Measurements from ENCODE around the gene AMBP. TPM values are rescaled to one million over a fixed set of nuclear protein-coding genes. Genes with fewer than 3 reads are reported as not detected.

Gene AMBP
- total RNA-seq, 6 experiments from 2014 or later, result not detected

- no peak overlapping the region for H3K27ac Mint-ChIP-seq
- no peaks in the 10 kb centered on the region; the same call in none of the 2 replicates for H3K27me3 Mint-ChIP-seq (ENCODE audit: insufficient read depth)
- no peaks in the 10 kb centered on the region for H3K9me3 Mint-ChIP-seq
- no peaks in the 10 kb centered on the region for H3K4me1 Mint-ChIP-seq (ENCODE audit: low read depth)
- peaks cover 7% of the 10 kb centered on the region for H3K36me3 Mint-ChIP-seq (ENCODE audit: low read depth)
- H3K4me3 Mint-ChIP-seq, result no peak overlapping the region
- TF ChIP-seq, protein P1, sequence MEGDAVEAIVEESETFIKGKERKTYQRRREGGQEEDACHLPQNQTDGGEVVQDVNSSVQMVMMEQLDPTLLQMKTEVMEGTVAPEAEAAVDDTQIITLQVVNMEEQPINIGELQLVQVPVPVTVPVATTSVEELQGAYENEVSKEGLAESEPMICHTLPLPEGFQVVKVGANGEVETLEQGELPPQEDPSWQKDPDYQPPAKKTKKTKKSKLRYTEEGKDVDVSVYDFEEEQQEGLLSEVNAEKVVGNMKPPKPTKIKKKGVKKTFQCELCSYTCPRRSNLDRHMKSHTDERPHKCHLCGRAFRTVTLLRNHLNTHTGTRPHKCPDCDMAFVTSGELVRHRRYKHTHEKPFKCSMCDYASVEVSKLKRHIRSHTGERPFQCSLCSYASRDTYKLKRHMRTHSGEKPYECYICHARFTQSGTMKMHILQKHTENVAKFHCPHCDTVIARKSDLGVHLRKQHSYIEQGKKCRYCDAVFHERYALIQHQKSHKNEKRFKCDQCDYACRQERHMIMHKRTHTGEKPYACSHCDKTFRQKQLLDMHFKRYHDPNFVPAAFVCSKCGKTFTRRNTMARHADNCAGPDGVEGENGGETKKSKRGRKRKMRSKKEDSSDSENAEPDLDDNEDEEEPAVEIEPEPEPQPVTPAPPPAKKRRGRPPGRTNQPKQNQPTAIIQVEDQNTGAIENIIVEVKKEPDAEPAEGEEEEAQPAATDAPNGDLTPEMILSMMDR (IDR thresholded peaks at IDR 0.05), result no peak
- no peak for DNase-seq
Measured at GRCh38 chr9:114031037-114031630, 47.0 kb downstream of the AMBP start.

DNA sequence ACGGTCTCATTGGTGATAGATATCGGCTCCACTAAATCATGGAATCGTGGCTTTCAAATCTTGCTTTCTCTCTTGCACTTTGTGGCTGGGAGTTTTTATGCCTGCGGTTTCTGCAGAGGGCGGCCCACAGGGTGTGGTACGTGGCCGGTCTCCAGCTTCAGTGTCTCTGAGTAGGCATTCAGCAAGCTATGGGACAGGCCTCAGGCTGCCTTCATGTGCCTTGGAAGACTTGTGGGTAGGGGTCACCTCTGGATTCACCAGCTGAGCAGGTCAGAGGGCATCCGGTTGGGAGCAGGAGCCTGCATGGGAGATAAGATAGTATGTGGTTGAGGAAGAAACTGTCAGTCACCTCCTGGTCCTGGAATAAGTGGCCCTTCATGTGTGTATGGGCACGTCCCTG, 47.7 kb downstream of the AMBP start:
- H3K4me1 Mint-ChIP-seq (ENCODE audit: low read depth), result peaks cover 1% of the 10 kb centered on the region
- no peak overlapping the region for H3K4me3 Mint-ChIP-seq
- TF ChIP-seq, protein P1 (IDR thresholded peaks at IDR 0.05), result no peak
- peaks cover under 1% of the 10 kb centered on the region; the same call in 1 of the 2 replicates for H3K9me3 Mint-ChIP-seq
- no peak overlapping the region for H3K27ac Mint-ChIP-seq
- peaks cover 15% of the 10 kb centered on the region for H3K36me3 Mint-ChIP-seq (ENCODE audit: low read depth)
- H3K27me3 Mint-ChIP-seq (ENCODE audit: insufficient read depth), result no peaks in the 10 kb centered on the region; the same call in none of the 2 replicates
- DNase-seq, result no peak

GRCh38 chr9:114029311-114030170, 48.6 kb downstream of the AMBP start:
- H3K36me3 Mint-ChIP-seq (ENCODE audit: low read depth), result peaks cover 22% of the 10 kb centered on the region
- H3K27ac Mint-ChIP-seq, result no peak overlapping the region
- TF ChIP-seq, protein P1 (IDR thresholded peaks at IDR 0.05), result no peak
- H3K27me3 Mint-ChIP-seq (ENCODE audit: insufficient read depth), result no peaks in the 10 kb centered on the region; the same call in none of the 2 replicates
- peaks cover 7% of the 10 kb centered on the region for H3K9me3 Mint-ChIP-seq
- DNase-seq, result no peak
- no peak overlapping the region for H3K4me3 Mint-ChIP-seq
- H3K4me1 Mint-ChIP-seq (ENCODE audit: low read depth), result peaks cover 7% of the 10 kb centered on the region

GRCh38 chr9:114028646-114029045, 49.5 kb downstream of the AMBP start:
- Mint-ChIP-seq H3K36me3 (ENCODE audit: low read depth) (peaks cover 30% of the 10 kb centered on the region), H3K27me3 (ENCODE audit: insufficient read depth) (no peaks in the 10 kb centered on the region; the same call in none of the 2 replicates), H3K4me3 (no peak overlapping the region), H3K27ac (no peak overlapping the region), H3K4me1 (ENCODE audit: low read depth) (peaks cover 7% of the 10 kb centered on the region), H3K9me3 (peaks cover 16% of the 10 kb centered on the region)
- DNase-seq, result no peak
- TF ChIP-seq, protein P1 (IDR thresholded peaks at IDR 0.05), result no peak

DNA sequence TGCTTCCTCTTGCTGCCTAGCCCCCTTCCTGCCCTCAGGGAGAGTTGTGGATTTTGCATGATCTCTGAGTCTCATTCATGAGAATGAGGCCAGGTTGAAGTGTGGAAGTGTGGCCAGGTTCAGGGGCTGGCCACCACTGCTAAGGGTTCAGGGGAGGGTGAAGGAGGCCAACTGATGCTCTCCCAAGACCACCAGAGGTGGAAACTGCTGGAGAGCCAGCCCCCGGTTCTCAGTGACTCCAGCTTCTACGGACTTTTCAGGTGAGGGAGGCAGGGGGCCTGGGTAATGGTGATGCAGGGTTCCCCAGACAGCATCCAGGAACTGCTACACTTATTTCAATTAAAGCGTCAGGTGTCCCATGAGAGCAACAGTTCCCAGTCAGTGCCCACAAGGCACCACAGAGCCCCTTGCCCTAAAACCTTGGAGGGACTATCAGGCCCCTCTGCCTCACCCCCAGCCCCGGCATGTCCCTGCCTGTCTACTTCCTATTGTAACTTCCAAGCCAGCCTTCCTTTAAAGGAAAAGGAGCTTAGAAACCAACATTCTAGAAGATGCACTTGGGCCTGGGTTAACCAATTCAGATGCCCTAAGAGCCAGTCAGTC, 50.1 kb downstream of the AMBP start:
- peaks cover 22% of the 10 kb centered on the region for H3K9me3 Mint-ChIP-seq
- TF ChIP-seq, protein P1 (IDR thresholded peaks at IDR 0.05), result no peak
- H3K36me3 Mint-ChIP-seq (ENCODE audit: low read depth), result peaks cover 37% of the 10 kb centered on the region
- no peak for DNase-seq
- no peak overlapping the region for H3K4me3 Mint-ChIP-seq
- H3K4me1 Mint-ChIP-seq (ENCODE audit: low read depth), result peaks cover 7% of the 10 kb centered on the region
- H3K27ac Mint-ChIP-seq, result no peak overlapping the region
- no peaks in the 10 kb centered on the region; the same call in none of the 2 replicates for H3K27me3 Mint-ChIP-seq (ENCODE audit: insufficient read depth)

All from HFFc6 (cell line).